ENCODE results near the gene HERC3. TPM values are rescaled to one million over a fixed set of nuclear protein-coding genes. Genes with fewer than 3 reads are reported as not detected.

The HERC3 gene
- polyA plus RNA-seq, 2 donors = 7.5 to 9.9 TPM

DNA sequence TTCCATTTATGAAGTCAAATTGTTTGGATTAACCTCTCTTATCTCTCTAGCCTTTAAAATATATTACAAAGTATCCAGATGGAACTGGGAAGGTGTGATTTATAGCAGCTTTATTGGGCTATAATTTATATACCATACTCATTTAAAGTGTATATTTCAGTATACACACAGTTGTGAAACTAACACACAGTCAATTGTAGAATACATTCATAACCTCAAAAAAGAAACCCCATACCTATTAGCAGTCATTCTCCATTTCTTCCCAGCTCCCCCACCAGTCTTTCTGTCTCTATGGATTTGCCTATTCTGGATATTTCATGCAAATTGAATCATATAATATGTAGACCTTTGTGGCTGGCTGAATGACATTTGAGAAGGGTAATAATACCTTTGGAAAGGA, 112.9 kb downstream of the HERC3 start:
- Histone ChIP-seq H3K27me3 (ENCODE audit: control insufficient read depth in 1 of 2, insufficient read depth in 2 of 2, low read length in 2 of 2) (no peaks in the 10 kb centered on the region), H3K4me3 (ENCODE audit: low read depth in 1 of 2, low read length in 2 of 2) (no peak overlapping the region), H3K27ac (ENCODE audit: low read depth in 2 of 2, low read length in 1 of 2) (no peak overlapping the region), H3K9me3 (ENCODE audit: control insufficient read depth in 2 of 2, insufficient read depth in 1 of 2, low read depth in 1 of 2, low read length in 1 of 2) (no peaks in the 10 kb centered on the region), H3K36me3 (ENCODE audit: control insufficient read depth in 2 of 2, insufficient read depth in 2 of 2, low read length in 1 of 2) (peaks cover 1 to 5% of the 10 kb centered on the region in 2 donors), H3K4me1 (ENCODE audit: control insufficient read depth in 2 of 2, insufficient read depth in 2 of 2, low read length in 1 of 2) (no peaks in the 10 kb centered on the region)

DNA sequence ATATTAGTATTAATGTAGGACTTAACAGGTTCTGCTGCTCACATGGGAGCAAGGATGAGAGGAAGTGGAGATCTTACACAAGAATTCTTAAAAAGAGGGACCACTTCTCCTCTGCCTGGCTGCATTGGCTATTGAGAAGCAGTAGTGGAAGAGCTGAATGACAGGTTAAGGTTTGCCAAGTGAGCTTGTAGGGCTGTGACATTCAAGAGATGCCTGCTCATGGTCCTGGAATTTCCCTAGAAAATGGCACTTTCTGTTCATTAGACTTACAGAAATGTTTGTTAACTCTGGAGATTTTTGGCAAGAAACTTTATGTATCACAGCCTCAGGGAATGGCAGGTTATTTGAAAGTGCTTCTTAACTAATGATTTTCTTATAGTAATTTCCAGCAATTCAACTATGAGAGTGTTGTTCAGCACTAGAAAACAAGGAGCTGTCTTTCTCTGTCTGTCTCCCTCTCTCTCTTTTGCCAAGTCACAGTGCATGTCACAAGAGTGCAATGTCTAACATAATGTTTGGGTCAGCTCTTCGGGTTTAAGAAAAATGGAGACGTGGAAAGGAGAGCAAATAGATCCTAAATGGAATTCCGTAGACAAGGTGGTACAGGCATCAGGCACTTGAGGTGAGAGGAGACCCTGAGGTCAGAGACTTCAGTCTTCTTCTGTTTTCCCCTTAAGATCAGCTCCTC, 113.7 kb downstream of the HERC3 start:
- peaks cover 3 to 5% of the 10 kb centered on the region in 2 donors for H3K36me3 ChIP-seq (ENCODE audit: control insufficient read depth in 2 of 2, insufficient read depth in 2 of 2, low read length in 1 of 2)
- no peaks in the 10 kb centered on the region for H3K4me1 ChIP-seq (ENCODE audit: control insufficient read depth in 2 of 2, insufficient read depth in 2 of 2, low read length in 1 of 2)
- no peak overlapping the region for H3K27ac ChIP-seq (ENCODE audit: low read depth in 2 of 2, low read length in 1 of 2)
- no peaks in the 10 kb centered on the region for H3K27me3 ChIP-seq (ENCODE audit: control insufficient read depth in 1 of 2, insufficient read depth in 2 of 2, low read length in 2 of 2)
- WGBS, 2 donors = 59 to 65% methylated on average over 3 of the region's 3 CpGs
- no peak overlapping the region for H3K4me3 ChIP-seq (ENCODE audit: low read depth in 1 of 2, low read length in 2 of 2)
- H3K9me3 ChIP-seq (ENCODE audit: control insufficient read depth in 2 of 2, insufficient read depth in 1 of 2, low read depth in 1 of 2, low read length in 1 of 2) = no peaks in the 10 kb centered on the region

DNA sequence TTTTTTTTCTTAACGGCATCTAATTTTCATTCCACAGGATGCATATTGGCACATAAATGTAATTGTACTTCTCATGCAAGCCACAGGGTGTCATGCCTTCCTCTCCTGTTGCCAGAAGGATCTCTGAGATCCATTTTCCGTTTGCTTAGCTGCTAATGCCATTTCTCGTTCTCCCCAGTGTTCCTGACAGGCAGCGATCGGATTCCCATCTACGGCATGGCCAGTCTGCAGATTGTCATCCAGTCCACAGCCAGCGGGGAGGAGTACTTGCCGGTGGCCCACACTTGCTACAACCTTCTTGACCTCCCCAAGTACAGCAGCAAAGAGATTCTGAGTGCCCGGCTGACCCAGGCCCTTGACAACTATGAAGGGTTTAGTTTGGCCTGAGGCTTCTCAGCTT, 114.3 kb downstream of the HERC3 start:
- Histone ChIP-seq H3K9me3 (ENCODE audit: control insufficient read depth in 2 of 2, insufficient read depth in 1 of 2, low read depth in 1 of 2, low read length in 1 of 2) (no peaks in the 10 kb centered on the region), H3K4me1 (ENCODE audit: control insufficient read depth in 2 of 2, insufficient read depth in 2 of 2, low read length in 1 of 2) (no peaks in the 10 kb centered on the region), H3K4me3 (ENCODE audit: low read depth in 1 of 2, low read length in 2 of 2) (no peak overlapping the region), H3K36me3 (ENCODE audit: control insufficient read depth in 2 of 2, insufficient read depth in 2 of 2, low read length in 1 of 2) (peaks cover 3 to 5% of the 10 kb centered on the region in 2 donors), H3K27me3 (ENCODE audit: control insufficient read depth in 1 of 2, insufficient read depth in 2 of 2, low read length in 2 of 2) (no peaks in the 10 kb centered on the region), H3K27ac (ENCODE audit: low read depth in 2 of 2, low read length in 1 of 2) (peak overlapping the region in 1 of 2 donors; percentile 42)
- 46 to 53% methylated on average over 9 of the region's 9 CpGs for WGBS, 2 donors

DNA sequence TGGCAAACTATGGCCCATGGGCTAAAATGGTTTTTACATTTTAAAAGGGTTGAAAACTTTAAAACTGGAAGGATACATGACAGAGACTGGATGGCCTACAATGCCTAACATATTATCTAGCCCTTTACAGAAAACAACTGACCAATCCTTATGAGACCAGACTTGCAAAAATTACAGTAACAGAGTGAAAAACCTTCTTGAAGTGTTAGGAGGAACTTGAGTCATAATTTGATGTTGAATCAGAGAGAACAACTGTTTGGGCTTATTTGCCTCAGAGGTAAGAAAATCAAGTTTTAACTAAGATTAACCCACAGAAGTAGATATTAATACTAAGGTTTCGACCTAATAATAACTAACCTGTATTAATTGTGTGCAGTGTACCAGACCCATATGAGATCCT, 117.7 kb downstream of the HERC3 start:
- WGBS, 2 donors = 84 to 94% methylated on average over 1 of the region's 1 CpG
- H3K36me3 ChIP-seq (ENCODE audit: control insufficient read depth in 2 of 2, insufficient read depth in 2 of 2, low read length in 1 of 2) = peaks cover 2 to 3% of the 10 kb centered on the region in 2 donors
- no peak overlapping the region for H3K4me3 ChIP-seq (ENCODE audit: low read depth in 1 of 2, low read length in 2 of 2)

DNA sequence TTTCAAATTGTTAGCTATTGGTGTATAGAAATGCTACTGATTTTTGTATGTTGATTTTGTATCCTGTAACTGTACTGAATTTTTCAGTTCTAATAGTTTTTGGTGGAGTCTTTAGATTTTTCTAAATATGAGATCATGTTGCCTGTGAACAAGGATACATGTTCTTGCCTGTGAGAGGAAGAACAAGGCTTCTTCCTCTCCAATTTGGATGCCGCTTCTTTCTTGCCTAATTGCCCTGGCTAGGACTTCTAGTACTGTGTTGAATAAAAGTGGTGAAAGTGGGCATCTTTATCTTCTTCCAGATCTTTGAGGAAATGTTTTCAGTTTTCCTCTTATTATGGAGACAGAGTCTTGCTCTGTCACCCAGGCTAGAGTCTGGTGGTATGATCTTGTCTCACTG, 121.5 kb downstream of the HERC3 start:
- Histone ChIP-seq H3K9me3 (ENCODE audit: control insufficient read depth in 2 of 2, insufficient read depth in 1 of 2, low read depth in 1 of 2, low read length in 1 of 2) (peaks cover 0 to 4% of the 10 kb centered on the region in 2 donors), H3K4me3 (ENCODE audit: low read depth in 1 of 2, low read length in 2 of 2) (no peak overlapping the region), H3K36me3 (ENCODE audit: control insufficient read depth in 2 of 2, insufficient read depth in 2 of 2, low read length in 1 of 2) (peaks cover 6 to 7% of the 10 kb centered on the region in 2 donors), H3K4me1 (ENCODE audit: control insufficient read depth in 2 of 2, insufficient read depth in 2 of 2, low read length in 1 of 2) (no peaks in the 10 kb centered on the region), H3K27me3 (ENCODE audit: control insufficient read depth in 1 of 2, insufficient read depth in 2 of 2, low read length in 2 of 2) (no peaks in the 10 kb centered on the region), H3K27ac (ENCODE audit: low read depth in 2 of 2, low read length in 1 of 2) (no peak overlapping the region)
- 90 to 94% methylated on average over 1 of the region's 1 CpG for WGBS, 2 donors

More for the DNA sequence above, 117.7 kb downstream of the HERC3 start:
- Histone ChIP-seq H3K27me3 (ENCODE audit: control insufficient read depth in 1 of 2, insufficient read depth in 2 of 2, low read length in 2 of 2) (no peaks in the 10 kb centered on the region), H3K4me1 (ENCODE audit: control insufficient read depth in 2 of 2, insufficient read depth in 2 of 2, low read length in 1 of 2) (no peaks in the 10 kb centered on the region), H3K27ac (ENCODE audit: low read depth in 2 of 2, low read length in 1 of 2) (no peak overlapping the region), H3K9me3 (ENCODE audit: control insufficient read depth in 2 of 2, insufficient read depth in 1 of 2, low read depth in 1 of 2, low read length in 1 of 2) (no peaks in the 10 kb centered on the region)

DNA sequence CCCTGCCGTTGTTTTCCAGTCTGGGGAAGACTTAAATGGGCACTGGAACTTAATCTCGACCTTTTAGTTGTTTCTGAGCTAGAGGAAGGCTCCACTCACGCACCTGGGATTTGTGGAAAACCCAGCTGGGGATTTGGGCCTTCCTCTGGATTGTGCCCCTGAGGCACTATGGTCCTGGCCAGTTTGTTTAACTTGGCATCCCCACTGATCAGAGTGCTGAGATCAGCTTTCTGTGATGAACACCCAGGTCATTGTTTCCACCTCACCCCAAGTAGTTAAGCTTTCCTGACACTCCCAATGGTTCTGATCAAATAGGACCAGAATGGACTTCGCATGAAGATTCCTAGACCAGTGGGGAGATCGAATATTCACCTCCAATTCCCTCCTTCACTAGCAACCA, 125.8 kb downstream of the HERC3 start:
- 94 to 95% methylated on average over 5 of the region's 5 CpGs for WGBS, 2 donors
- Histone ChIP-seq H3K4me1 (ENCODE audit: control insufficient read depth in 2 of 2, insufficient read depth in 2 of 2, low read length in 1 of 2) (no peaks in the 10 kb centered on the region), H3K36me3 (ENCODE audit: control insufficient read depth in 2 of 2, insufficient read depth in 2 of 2, low read length in 1 of 2) (peaks cover 6 to 16% of the 10 kb centered on the region in 2 donors), H3K27me3 (ENCODE audit: control insufficient read depth in 1 of 2, insufficient read depth in 2 of 2, low read length in 2 of 2) (no peaks in the 10 kb centered on the region), H3K27ac (ENCODE audit: low read depth in 2 of 2, low read length in 1 of 2) (no peak overlapping the region), H3K4me3 (ENCODE audit: low read depth in 1 of 2, low read length in 2 of 2) (no peak overlapping the region), H3K9me3 (ENCODE audit: control insufficient read depth in 2 of 2, insufficient read depth in 1 of 2, low read depth in 1 of 2, low read length in 1 of 2) (peaks cover 0 to 4% of the 10 kb centered on the region in 2 donors)

DNA sequence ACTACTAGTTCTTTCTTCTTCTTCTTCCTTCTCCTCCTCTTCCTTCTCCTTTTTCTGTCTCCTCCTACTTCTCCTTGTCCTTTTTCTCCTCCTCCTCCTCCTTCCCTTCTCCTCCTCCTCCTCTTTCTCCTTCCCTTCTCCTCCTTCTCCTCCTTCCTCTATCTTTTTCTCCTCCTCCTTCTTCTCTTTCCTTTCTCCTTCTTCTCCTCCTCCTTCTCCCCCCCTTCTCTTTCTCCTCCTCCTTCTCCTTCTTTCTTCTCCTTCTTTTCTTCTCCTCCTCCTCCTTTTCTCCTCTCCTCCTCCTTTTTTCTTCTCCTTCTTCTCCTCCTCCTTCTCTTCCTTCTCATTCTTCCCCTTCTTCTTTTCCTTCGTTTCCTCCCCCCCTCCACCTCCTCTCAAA, 127.1 kb downstream of the HERC3 start:
- Histone ChIP-seq H3K4me3 (ENCODE audit: low read depth in 1 of 2, low read length in 2 of 2) (no peak overlapping the region), H3K36me3 (ENCODE audit: control insufficient read depth in 2 of 2, insufficient read depth in 2 of 2, low read length in 1 of 2) (peaks cover 6 to 16% of the 10 kb centered on the region in 2 donors), H3K9me3 (ENCODE audit: control insufficient read depth in 2 of 2, insufficient read depth in 1 of 2, low read depth in 1 of 2, low read length in 1 of 2) (peaks cover 0 to 4% of the 10 kb centered on the region in 2 donors), H3K27me3 (ENCODE audit: control insufficient read depth in 1 of 2, insufficient read depth in 2 of 2, low read length in 2 of 2) (no peaks in the 10 kb centered on the region), H3K27ac (ENCODE audit: low read depth in 2 of 2, low read length in 1 of 2) (no peak overlapping the region), H3K4me1 (ENCODE audit: control insufficient read depth in 2 of 2, insufficient read depth in 2 of 2, low read length in 1 of 2) (no peaks in the 10 kb centered on the region)
- WGBS, 2 donors = 97 to 100% methylated on average over 1 of the region's 1 CpG

DNA sequence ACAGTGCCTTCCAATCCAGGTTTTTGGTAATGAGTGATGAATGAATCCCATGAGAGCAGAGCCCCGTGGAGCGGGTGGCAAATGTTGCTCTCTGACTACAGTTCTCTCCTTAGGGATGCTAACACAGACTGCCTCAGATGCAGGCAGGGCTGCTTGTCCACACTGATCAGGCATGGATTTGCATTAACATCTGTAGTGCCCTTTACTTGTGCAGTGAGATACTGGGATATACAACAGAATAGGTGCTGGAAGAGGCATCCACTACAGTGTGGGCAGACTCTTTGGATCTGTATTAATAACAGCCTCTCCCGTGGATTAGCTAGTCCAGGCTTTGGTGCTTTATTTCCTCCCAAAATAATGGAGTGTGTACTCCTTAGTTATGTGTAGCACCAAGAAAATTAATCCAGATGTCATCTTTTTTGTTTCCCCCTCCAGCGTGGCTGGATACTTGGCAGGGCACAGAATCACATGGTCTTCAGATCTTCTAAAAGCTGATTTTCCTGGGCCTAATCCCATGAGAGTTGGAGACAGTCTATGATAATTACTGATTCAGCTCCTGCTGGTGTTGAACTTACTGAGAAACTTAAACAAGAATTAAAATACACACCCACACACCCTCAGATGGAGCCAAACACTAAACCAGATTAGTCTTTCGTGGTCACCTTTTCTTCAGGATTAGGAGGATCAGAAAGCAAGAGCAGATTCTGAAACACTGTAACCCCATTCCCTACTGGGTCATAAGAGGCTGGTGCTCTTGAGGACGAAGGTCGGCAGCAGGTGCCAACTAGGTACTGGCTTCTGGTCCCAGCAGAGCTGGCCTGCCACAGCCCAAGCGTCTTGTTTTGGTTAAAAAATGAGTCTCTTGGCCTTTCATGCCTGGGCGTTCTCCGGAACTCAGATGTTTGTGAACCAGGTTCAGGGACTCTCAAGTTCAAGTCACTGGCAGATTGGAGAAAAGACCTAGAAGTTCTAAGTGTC, 128.5 kb downstream of the HERC3 start:
- Histone ChIP-seq H3K4me1 (ENCODE audit: control insufficient read depth in 2 of 2, insufficient read depth in 2 of 2, low read length in 1 of 2) (no peaks in the 10 kb centered on the region), H3K4me3 (ENCODE audit: low read depth in 1 of 2, low read length in 2 of 2) (no peak overlapping the region), H3K9me3 (ENCODE audit: control insufficient read depth in 2 of 2, insufficient read depth in 1 of 2, low read depth in 1 of 2, low read length in 1 of 2) (peaks cover 0 to 4% of the 10 kb centered on the region in 2 donors), H3K27ac (ENCODE audit: low read depth in 2 of 2, low read length in 1 of 2) (peak overlapping the region in 1 of 2 donors; percentile 20), H3K27me3 (ENCODE audit: control insufficient read depth in 1 of 2, insufficient read depth in 2 of 2, low read length in 2 of 2) (no peaks in the 10 kb centered on the region), H3K36me3 (ENCODE audit: control insufficient read depth in 2 of 2, insufficient read depth in 2 of 2, low read length in 1 of 2) (peaks cover 9 to 16% of the 10 kb centered on the region in 2 donors)
- WGBS, 2 donors = 77 to 86% methylated on average over 10 of the region's 10 CpGs

DNA sequence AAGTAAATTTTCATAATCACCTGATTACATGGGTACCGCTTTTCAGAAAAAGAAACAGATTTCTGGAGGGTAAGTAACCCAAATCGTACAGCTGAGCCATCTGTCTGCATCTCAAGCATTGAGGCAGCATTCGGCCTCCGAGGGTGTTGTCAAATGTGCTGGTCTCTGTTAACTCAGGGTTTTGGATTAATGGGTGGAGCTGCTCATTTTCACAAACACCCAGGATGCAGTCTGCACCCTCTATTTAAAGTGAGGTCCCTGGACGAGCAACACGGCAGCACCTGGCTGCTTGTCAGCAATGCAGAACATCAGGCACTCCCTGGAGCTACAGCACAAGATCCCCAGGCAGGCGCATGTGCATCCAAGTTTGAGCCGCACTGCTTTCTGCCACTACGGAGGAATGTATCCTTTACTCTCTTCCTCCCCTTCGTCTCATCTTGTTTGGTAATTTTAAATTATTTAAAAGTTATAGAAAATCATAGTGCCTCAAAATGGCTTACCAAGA, 130.0 kb downstream of the HERC3 start:
- Histone ChIP-seq H3K4me3 (ENCODE audit: low read depth in 1 of 2, low read length in 2 of 2) (no peak overlapping the region), H3K27me3 (ENCODE audit: control insufficient read depth in 1 of 2, insufficient read depth in 2 of 2, low read length in 2 of 2) (no peaks in the 10 kb centered on the region), H3K4me1 (ENCODE audit: control insufficient read depth in 2 of 2, insufficient read depth in 2 of 2, low read length in 1 of 2) (no peaks in the 10 kb centered on the region), H3K36me3 (ENCODE audit: control insufficient read depth in 2 of 2, insufficient read depth in 2 of 2, low read length in 1 of 2) (peaks cover 9 to 18% of the 10 kb centered on the region in 2 donors), H3K27ac (ENCODE audit: low read depth in 2 of 2, low read length in 1 of 2) (no peak overlapping the region), H3K9me3 (ENCODE audit: control insufficient read depth in 2 of 2, insufficient read depth in 1 of 2, low read depth in 1 of 2, low read length in 1 of 2) (peaks cover 0 to 4% of the 10 kb centered on the region in 2 donors)
- 84 to 87% methylated on average over 10 of the region's 10 CpGs for WGBS, 2 donors
